WI38 (cell line): ENCODE data around the gene UBR2.

Experiments
- H3K4me3 ChIP-seq: 2 replicates; pipeline ENCODE4 v1.5.1; 2011; ENCODE audit warnings: low read depth, mild to moderate bottlenecking, control low read depth, low read length
- TF ChIP-seq, protein P1 (sequence below): IDR thresholded peaks from 2 replicates; pipeline ENCODE4 v1.5.1; 2012; ENCODE audit warnings: low read depth, mild to moderate bottlenecking, control low read depth, low read length

Gene UBR2

DNA sequence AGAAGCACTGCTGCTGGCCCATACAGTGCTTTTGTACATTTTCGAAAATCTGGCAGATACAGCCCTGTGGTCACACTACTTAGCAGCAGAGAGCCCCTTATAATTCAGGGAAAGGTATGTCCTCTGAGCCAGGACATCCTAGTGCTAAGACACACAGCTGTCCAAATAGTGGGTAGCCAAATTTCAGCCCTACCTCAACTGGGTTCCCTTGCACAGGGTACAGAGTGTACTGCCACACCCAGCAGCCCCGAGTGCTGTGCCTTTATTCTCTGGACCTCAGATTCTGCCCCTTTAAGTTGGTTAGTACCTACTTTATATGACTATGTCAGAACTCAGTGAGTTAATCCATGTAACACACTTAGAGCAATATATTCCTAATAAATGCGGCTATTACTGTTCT is 111.0 kb downstream of the UBR2 start:
- no peak overlapping the region for H3K4me3 ChIP-seq
- TF ChIP-seq, protein P1, sequence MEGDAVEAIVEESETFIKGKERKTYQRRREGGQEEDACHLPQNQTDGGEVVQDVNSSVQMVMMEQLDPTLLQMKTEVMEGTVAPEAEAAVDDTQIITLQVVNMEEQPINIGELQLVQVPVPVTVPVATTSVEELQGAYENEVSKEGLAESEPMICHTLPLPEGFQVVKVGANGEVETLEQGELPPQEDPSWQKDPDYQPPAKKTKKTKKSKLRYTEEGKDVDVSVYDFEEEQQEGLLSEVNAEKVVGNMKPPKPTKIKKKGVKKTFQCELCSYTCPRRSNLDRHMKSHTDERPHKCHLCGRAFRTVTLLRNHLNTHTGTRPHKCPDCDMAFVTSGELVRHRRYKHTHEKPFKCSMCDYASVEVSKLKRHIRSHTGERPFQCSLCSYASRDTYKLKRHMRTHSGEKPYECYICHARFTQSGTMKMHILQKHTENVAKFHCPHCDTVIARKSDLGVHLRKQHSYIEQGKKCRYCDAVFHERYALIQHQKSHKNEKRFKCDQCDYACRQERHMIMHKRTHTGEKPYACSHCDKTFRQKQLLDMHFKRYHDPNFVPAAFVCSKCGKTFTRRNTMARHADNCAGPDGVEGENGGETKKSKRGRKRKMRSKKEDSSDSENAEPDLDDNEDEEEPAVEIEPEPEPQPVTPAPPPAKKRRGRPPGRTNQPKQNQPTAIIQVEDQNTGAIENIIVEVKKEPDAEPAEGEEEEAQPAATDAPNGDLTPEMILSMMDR = no peak

DNA sequence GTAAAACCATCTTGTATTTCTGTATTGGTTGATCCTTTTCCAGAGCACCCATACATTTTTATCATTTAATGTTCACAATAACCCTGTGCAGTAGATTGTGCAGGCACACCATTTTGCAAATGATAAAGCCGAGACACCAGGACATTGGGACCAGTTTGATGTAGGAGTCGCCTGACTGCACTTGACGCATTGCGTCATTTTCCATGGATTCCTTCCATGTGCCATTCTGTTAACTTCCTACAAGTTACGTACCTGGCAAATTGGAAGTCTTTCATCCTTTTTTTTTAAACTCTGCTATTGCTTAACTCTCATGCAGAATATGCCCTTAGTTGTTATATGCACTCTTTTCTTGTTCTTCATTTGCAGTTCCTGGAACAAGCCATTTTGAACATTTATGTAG is 115.5 kb downstream of the UBR2 start:
- H3K4me3 ChIP-seq = no peak overlapping the region
- TF ChIP-seq, protein P1 = no peak

DNA sequence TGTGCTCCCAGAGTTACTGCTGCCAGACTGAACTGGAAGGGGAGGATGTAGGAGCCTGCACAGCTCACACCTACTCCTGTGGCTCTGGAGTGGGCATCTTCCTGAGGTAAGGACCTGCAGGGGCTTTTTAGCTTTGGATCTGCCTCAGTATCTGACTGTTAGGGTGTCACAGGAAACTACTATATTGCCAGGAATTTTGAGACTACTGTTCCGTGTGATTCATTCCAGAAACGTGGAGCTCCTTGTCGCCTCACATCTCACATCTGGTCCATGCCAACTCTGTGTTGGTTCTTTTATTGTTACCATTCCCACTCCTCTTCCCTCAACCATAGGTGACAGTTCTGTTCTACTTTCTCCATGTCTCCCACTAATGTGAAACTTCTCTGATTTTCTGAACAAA is 124.5 kb downstream of the UBR2 start:
- TF ChIP-seq, protein P1 = no peak
- H3K4me3 ChIP-seq = no peak overlapping the region

DNA sequence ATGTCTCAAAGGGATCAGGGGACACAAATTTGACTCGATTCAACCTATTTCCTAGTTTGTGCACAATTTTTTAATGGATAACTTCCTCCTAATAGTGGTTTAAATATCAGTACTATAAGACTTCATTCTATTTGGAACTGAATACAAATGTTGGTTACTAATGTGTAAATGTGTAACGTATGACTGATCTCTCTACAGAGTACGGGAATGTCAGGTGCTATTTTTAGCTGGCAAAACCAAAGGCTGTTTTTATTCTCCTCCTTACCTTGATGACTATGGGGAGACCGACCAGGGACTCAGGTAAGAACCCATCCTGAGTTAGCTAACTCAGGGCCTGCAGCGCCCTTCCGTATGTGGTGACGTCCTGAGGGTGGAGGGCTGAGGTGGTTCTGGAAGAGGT is 125.5 kb downstream of the UBR2 start:
- TF ChIP-seq, protein P1 = no peak
- no peak overlapping the region for H3K4me3 ChIP-seq

DNA sequence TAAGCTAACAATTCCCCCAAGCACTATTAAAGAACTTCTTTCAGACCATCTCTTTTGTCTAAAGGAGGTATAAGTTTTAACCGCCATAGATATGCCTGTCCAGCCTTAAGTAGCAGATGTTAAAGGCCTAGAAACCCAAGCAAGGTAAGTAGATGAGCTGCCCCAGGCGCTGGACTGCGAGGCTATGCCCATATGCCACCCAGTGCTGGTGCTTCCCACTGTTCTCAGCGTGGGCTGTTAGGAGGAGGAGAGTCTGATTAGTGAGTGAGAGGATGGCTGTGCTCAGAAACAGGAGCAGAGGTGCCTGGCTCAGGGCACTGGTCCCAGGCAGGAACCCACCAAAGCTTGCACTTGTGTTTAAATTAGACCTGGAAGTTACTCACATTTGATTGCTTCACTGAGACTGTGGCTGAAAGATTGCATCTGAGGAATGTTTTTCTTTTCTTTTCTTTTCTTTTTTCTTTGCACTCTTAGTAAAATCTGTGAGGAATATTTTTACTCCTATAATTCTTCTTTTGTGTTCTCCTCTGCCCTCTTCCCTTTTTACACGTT is 126.4 kb downstream of the UBR2 start:
- no peak overlapping the region for H3K4me3 ChIP-seq
- TF ChIP-seq, protein P1 = no peak

DNA sequence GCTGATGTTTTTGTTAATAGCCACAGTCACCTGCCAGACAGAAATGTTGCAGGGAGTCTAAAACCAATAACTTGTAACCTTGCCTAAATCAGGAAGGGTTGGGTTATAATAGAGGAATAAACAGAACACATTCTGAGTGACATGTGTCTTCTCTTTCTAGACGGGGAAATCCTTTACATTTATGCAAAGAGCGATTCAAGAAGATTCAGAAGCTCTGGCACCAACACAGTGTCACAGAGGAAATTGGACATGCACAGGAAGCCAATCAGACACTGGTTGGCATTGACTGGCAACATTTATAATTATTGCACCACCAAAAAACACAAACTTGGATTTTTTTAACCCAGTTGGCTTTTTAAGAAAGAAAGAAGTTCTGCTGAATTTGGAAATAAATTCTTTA is 127.0 kb downstream of the UBR2 start:
- no peak overlapping the region for H3K4me3 ChIP-seq
- TF ChIP-seq, protein P1 = no peak

DNA sequence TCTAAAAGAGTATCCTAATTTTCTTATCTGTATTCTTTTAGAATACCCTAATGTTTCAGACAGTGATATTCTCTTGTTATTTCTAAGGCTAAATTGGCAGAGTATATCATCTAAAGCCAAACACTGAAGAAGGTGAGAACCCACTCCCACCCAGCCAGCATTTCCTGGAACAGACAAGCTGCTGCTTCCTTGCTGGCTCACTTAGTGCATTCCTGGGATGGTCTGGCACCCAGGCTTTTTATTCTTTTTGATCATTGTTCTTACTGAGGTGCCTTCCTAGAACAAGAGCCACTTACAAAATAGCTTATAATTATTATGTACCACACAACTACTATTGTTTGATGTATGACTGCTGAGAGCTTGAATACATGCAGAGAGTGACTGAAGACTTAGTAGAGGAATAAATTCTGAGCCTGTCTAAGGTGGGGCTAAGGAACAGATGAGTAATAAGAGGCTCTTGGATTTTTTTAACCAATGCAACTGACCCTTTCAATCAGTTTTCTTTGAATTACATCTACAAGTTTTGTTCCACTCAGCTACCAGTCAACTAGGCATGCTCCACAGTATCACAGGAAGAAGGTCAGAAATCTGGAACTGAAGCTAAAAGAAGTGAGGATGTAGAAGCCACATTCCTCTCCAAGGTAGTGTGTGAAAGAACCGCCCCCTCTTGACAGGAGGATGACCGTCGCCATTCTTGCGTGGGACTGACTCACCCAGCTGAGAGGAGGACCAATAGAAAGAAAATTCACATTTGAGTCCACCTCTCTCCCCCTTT is 128.5 kb downstream of the UBR2 start:
- H3K4me3 ChIP-seq = no peak overlapping the region
- TF ChIP-seq, protein P1 = no peak
